Liver (tissue), 5 donors: ENCODE results near the gene MASP2. TPM values are rescaled to one million over a fixed set of nuclear protein-coding genes. Genes with fewer than 3 reads are reported as not detected.

Experiments used
- EGR1 ChIP-seq, 2 donors: IDR thresholded peaks; 2 replicates each; pipeline ENCODE4 v1.6.1; 2016 to 2018; ENCODE audit warnings: antibody characterized with exemption in 2 of 2, low read depth in 2 of 2
- GABPA ChIP-seq, 2 donors: IDR thresholded peaks in 1 of 2; conservative IDR thresholded peaks in 1 of 2; 2 replicates each; pipeline ENCODE4 v1.6.1; 2016; ENCODE audit warnings: antibody characterized with exemption in 2 of 2, mild to moderate bottlenecking in 1 of 2, moderate library complexity in 1 of 2
- NR2F2 ChIP-seq: IDR thresholded peaks from 2 replicates; pipeline ENCODE4 v1.6.1; 2016; ENCODE audit warnings: antibody characterized with exemption
- RAD21 ChIP-seq, 2 donors: IDR thresholded peaks; 2 replicates each; pipeline ENCODE4 v1.6.1; 2016; ENCODE audit warnings: antibody characterized with exemption in 2 of 2, mild to moderate bottlenecking in 2 of 2
- polyA plus RNA-seq, 2 donors: library from polyadenylated mRNA; stranded (reverse) in 1 of 2; unstranded in 1 of 2; fragments of 200-250 nt in 1 of 2; fragments of >200 nt in 1 of 2; fragmentation: Nextera tagmentation in 1 of 2; extraction: Ambion mirVana in 1 of 2; gene quantifications; one replicate each; pipeline versions ENCODE4 v1.2.1 to v1.2.3, GENCODE V29; 2013 to 2015
- total RNA-seq, 2 donors: library from RNA; depleted of rRNA; stranded (reverse); fragments of >200 nt; gene quantifications; one replicate each; pipeline ENCODE4 v1.2.3, GENCODE V29; 2014
- donor health status: healthy.
- donor health status: healthy.
- donor health status: healthy.

MASP2 gene
- total and polyA plus RNA-seq, 4 donors: 30.0 to 530 (median 213) TPM

DNA sequence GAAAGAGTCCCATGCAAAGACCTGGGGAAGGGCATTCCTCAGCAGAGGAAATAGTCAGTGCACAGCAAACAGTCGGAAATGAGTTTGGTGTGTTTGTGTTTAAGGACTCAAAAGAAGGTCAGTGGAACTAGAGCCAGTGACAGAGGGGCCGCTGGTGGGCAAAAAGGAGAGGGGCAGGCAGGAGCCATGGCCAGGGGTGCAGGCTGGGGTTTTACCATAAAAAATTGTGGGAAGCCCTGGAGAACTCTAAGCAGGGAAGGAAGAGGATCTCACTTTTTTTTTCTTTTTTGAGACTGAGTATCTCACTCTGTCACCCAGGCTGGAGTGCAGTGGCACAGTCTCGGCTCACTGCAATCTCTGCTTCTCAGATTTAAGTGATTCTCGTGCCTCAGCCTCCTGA lies 68.3 kb downstream of the MASP2 start (continued):
- TF ChIP-seq EGR1 (IDR thresholded peaks at IDR 0.05; ENCODE audit: low read depth in 2 of 2): no peak
- no peak for TF ChIP-seq RAD21 (IDR thresholded peaks at IDR 0.05)
- no peak for TF ChIP-seq GABPA (IDR thresholded peaks at IDR 0.05 in 1 of 2, conservative IDR thresholded peaks at IDR 0.05 in 1 of 2)
- TF ChIP-seq NR2F2: no peak

Other genes starting within 250 kb of the MASP2 start
- 10 to 100 TPM; 78.4 to 80.1 TPM for gene TARDBP, start 34.6 kb downstream of the MASP2 start, total RNA-seq
- gene TARDBP, start 34.6 kb downstream of the MASP2 start, polyA plus RNA-seq: 10 to 100 TPM; 44.4 to 87.6 TPM
- gene SRM, start 12.8 kb upstream of the MASP2 start, total RNA-seq: 10 to 100 TPM in 1 of 2 donors, 1 to 10 TPM in 1; 8.6 to 13.6 TPM
- 10 to 100 TPM; 34.9 to 59.1 TPM for gene SRM, start 12.8 kb upstream of the MASP2 start, polyA plus RNA-seq
- gene EXOSC10, start 52.6 kb upstream of the MASP2 start, total RNA-seq: 10 to 100 TPM; 26.3 to 29.2 TPM
- gene EXOSC10, start 52.6 kb upstream of the MASP2 start, polyA plus RNA-seq: 10 to 100 TPM; 11.3 to 15.6 TPM
- gene ANGPTL7, start 142.1 kb upstream of the MASP2 start, total RNA-seq: not detected
- under 1 TPM; 0.06 to 0.07 TPM for gene ANGPTL7, start 142.1 kb upstream of the MASP2 start, polyA plus RNA-seq
- 10 to 100 TPM; 21.8 to 45.0 TPM for gene MTOR, start 215.3 kb upstream of the MASP2 start, total RNA-seq
- gene MTOR, start 215.3 kb upstream of the MASP2 start, polyA plus RNA-seq: 10 to 100 TPM; 11.6 to 18.0 TPM
- gene UBIAD1, start 226.0 kb upstream of the MASP2 start, total RNA-seq: 10 to 100 TPM in 1 of 2 donors, 1 to 10 TPM in 1; 5.4 to 10.2 TPM
- 1 to 10 TPM; 8.7 to 9.0 TPM for gene UBIAD1, start 226.0 kb upstream of the MASP2 start, polyA plus RNA-seq